Large intestine (tissue), 3 donors: ENCODE measurements around the gene LPCAT1. TPM values are rescaled to one million over a fixed set of nuclear protein-coding genes. Genes with fewer than 3 reads are reported as not detected.

Source experiments
- DNase-seq, 2 donors: peaks; one replicate each; pipeline versions ENCODE4 v3.0.0 to v3.0.0-alpha.2; 2013
- H3K27ac ChIP-seq: one replicate; pipeline ENCODE4 v1.5.1; 2013; ENCODE audit warnings: low read length
- H3K27me3 ChIP-seq: 2 replicates; pipeline ENCODE4 v1.6.1; 2013; ENCODE audit warnings: low read length; ENCODE audit not compliant: control insufficient read depth, insufficient read depth
- H3K36me3 ChIP-seq: 2 replicates; pipeline ENCODE4 v1.6.1; 2013; ENCODE audit warnings: low read length; ENCODE audit not compliant: control insufficient read depth, insufficient read depth
- H3K4me1 ChIP-seq: one replicate; pipeline ENCODE4 v1.6.1; 2013; ENCODE audit warnings: low read length; ENCODE audit not compliant: control insufficient read depth, insufficient read depth
- H3K4me3 ChIP-seq: one replicate; pipeline ENCODE4 v1.5.1; 2013; ENCODE audit warnings: low read length
- H3K9me3 ChIP-seq: one replicate; pipeline ENCODE4 v1.6.1; 2013; ENCODE audit warnings: mild to moderate bottlenecking, low read depth, low read length, moderate library complexity; ENCODE audit not compliant: control insufficient read depth
- WGBS: methylation state at CpG from one replicate; pipeline ENCODE4 v1.1.5; 2013; ENCODE audit warnings: low lambda C conversion rate; ENCODE audit not compliant: insufficient coverage; 5-methylcytosine and 5-hydroxymethylcytosine counted together
- polyA plus RNA-seq: library from polyadenylated mRNA; unstranded; fragments of 120-200 nt; gene quantifications from one replicate; pipeline ENCODE4 v1.2.1, GENCODE V29; 2013

LPCAT1 gene
- polyA plus RNA-seq, 1 donor = 14.8 TPM

DNA sequence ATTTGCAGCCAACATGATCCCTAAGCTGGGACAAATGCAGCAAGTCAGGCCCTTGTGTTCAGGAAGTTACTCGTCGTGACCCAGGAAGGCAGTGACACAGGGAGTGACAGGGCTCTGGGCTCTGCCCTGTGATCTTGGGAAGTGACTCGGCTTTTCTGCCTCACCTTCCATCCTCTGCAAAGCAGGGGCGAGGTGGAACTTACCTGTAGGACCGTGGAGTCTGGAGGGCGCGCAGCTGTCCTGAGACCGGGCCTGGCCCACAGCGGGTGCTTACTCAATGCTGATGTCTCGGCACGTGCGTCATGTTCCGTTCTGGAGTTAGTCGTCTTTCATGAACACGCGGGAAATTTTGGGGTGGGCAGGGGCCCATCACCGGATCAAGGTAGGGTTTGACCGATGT is 22.8 kb upstream of the LPCAT1 start:
- H3K27ac ChIP-seq = no peak overlapping the region
- DNase-seq = no peak

DNA sequence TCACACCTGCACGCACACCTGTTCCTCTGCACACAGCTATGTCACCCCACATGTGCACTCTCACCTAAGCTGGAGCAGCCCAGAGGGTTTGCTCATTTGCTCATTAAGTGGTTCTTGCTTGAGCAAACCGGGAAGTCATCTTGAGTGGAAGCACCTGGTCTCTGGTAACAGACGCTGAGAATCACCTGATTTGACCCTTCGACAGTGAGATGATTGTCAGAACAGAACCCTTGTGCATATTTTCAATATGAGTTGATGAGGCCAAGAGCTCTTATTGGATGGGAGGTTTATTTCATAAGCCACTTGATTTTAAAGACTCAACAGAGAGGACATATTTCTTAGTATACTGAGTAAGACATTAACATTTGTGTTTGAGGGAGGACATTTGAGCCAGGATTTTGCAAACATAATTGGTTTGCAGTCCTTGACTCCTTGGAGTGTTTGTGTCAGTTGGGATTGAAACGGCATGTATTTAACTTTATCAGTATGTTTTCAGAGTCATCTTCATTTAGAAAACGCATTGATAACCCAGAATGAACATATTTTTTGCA is 22.1 kb upstream of the LPCAT1 start:
- WGBS = 100% methylated on average over 1 of the region's 6 CpGs
- Histone ChIP-seq H3K4me1 (no peaks in the 10 kb centered on the region), H3K9me3 (no peaks in the 10 kb centered on the region), H3K27me3 (no peaks in the 10 kb centered on the region), H3K27ac (no peak overlapping the region), H3K36me3 (no peaks in the 10 kb centered on the region), H3K4me3 (no peak overlapping the region)
- DNase-seq = no peak

More for the DNA sequence above, 22.8 kb upstream of the LPCAT1 start:
- H3K36me3 ChIP-seq = no peaks in the 10 kb centered on the region
- no peaks in the 10 kb centered on the region for H3K4me1 ChIP-seq
- no peaks in the 10 kb centered on the region for H3K9me3 ChIP-seq
- no peak overlapping the region for H3K4me3 ChIP-seq
- no peaks in the 10 kb centered on the region for H3K27me3 ChIP-seq
- no CpG with 5 or more reads among the region's 18 CpGs for WGBS

DNA sequence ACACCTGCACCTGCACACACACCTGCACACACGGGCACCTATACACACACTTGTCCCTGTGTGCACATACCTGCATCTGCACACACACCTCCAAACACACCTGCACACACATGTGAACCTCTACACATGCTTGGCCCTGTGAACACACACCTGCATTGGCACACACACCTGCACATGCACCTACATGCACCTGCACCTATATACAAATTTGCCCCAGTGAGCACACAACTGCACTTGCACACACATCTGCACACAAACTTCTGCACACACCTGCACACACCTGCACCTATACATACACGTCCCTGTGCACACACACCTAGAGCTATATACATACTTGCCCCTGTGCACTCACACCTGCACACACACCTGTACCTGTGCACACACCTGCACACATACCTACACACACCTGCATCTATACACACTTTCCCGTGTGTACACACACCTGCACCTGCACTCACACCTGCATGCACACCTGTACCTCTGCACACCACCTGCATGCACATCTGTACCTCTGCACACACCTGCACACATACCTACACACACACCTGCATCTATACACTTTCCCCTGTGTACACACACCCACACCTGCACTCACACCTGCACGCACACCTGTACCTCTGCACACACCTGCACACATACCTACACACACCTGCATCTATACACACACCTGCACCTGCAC is 21.5 kb upstream of the LPCAT1 start:
- H3K36me3 ChIP-seq = no peaks in the 10 kb centered on the region
- H3K4me3 ChIP-seq = no peak overlapping the region
- 100% methylated on average over 1 of the region's 4 CpGs for WGBS
- DNase-seq = no peak
- no peaks in the 10 kb centered on the region for H3K27me3 ChIP-seq
- H3K4me1 ChIP-seq = no peaks in the 10 kb centered on the region
- no peaks in the 10 kb centered on the region for H3K9me3 ChIP-seq
- no peak overlapping the region for H3K27ac ChIP-seq

DNA sequence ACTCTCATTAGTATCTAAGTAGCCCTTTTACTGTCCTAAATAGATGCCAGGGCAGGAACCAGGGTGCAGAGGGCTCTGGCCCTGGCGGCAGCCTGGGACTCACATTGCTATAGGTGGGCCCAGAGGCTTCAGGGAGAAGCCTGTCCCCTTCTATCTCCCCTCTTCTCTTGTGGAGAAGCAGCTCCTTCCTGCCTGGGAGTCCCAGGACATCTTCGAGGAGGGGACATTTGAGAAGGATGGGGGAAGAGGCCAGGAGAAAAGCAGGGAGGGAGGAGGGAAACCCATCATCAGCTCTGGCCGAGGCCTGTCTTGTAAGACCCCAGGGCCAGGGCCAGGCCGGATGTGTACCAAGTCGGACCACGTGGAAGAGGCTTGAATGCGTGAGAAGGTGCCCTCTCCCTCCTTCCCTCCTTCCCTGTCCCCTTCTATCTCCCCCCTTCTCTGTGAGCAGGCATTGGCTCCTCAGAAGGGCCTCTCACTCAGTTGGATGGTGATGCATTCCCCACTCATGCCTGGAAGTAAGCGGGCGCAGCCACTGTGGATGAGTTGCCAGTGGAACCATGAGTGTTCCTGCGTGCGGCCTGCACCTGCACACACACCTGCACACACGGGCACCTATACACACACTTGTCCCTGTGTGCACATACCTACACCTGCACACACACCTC is 20.7 kb upstream of the LPCAT1 start:
- no peak for DNase-seq
- peaks cover 6% of the 10 kb centered on the region for H3K9me3 ChIP-seq
- H3K4me3 ChIP-seq = no peak overlapping the region
- H3K36me3 ChIP-seq = no peaks in the 10 kb centered on the region
- no peak overlapping the region for H3K27ac ChIP-seq
- no CpG with 5 or more reads among the region's 12 CpGs for WGBS
- H3K4me1 ChIP-seq = no peaks in the 10 kb centered on the region
- no peaks in the 10 kb centered on the region for H3K27me3 ChIP-seq

DNA sequence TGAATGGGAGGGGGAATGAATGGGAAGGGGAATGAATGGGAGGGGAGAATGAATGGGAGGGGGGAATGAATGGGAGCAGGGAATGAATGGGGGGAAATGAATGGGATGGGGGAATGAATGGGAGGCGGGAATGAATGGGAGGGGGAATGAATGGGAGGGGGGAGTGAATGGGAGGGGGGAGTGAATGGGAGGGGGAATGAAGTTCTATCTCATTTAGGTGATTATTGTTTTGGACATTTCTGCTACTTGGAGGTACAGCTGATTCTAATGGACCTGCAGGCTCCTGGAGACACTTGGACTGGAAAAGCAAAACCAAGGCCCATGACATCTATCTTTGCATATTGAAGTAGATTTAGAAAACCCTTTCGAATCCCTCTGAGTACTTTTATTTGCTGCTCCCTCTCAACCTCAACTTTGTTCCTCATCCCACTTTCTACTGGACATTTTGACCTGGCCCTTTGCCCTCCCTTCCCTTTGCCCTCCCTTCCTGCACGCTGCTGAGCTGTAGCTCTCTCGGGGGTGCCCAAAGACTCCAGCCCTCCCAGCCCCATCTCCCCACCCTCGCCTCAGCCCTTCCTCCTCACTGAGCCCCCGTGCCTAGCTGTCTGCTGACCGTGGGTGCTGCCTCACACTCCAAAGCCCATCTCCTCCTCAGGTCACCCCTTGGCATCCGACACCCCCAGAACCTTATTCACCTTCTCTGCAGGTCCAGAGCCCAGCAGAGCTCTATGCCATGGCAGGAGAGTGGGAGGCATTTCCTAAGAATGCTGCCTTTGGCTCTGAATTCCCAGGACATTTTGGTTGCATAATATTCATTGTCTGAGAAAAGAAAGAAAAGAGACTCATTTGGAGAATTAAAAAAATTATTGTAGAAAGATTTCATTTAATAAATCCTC is 19.9 kb upstream of the LPCAT1 start:
- no peak for DNase-seq
- Histone ChIP-seq H3K4me1 (no peaks in the 10 kb centered on the region), H3K36me3 (no peaks in the 10 kb centered on the region), H3K4me3 (no peak overlapping the region), H3K9me3 (peaks cover 6% of the 10 kb centered on the region), H3K27me3 (no peaks in the 10 kb centered on the region), H3K27ac (no peak overlapping the region)
- WGBS = 100% methylated on average over 1 of the region's 8 CpGs

DNA sequence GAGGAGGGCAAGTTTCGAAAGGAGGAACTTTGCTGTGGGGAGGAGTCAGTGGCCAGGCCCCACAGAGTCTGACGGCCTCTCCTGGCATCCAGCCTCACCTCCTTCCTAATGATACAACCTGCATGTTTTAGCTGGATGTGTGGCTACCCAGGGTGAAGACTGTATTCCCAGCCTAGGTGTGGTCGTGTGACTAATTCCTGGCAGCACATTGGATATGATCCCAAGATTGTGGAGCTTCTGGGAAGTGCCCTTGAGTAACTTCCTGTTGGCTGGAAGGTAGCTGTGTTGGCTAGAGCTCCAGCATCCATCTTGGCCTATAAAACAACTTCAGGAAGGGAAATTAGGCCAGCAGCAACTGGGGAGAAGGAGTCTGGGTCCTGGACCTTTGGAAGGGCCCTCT is 19.0 kb upstream of the LPCAT1 start:
- H3K36me3 ChIP-seq = no peaks in the 10 kb centered on the region
- no peaks in the 10 kb centered on the region for H3K4me1 ChIP-seq
- peaks cover 6% of the 10 kb centered on the region for H3K9me3 ChIP-seq
- no peaks in the 10 kb centered on the region for H3K27me3 ChIP-seq
- no peak overlapping the region for H3K27ac ChIP-seq
- no CpG with 5 or more reads among the region's 3 CpGs for WGBS
- DNase-seq = no peak
- no peak overlapping the region for H3K4me3 ChIP-seq

DNA sequence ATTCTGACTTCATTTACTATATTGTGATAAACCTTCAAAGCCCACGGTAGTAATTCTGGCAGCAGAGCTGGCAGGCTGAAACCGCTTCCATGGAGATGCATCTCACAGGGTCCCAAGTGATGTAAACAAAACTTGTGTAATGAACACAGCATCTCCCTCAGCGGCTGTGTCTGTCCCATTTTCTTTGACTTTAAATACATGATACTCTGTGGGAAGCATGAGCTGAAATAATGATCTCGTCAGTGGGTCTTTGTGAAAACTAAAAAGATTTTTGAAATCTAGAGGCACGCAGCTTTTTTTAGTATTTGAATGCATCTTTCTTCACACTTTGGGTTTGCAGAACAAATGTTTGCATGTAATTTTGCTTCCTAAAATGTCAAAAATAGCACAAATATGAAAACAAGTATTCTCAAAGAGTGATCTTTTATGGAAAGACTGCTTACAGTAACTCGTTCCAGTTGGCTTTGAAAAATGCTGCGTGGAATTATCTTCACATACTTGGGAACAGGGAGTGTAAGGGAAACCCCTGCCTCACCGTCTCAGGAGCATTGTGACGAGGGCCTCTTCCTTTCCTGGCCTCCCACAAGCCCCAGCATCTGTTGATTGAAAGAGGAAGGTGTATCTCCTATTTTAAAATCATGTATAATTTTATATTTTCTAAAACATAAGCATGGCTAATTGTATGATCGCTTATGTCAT is 18.1 kb upstream of the LPCAT1 start:
- WGBS = 60% methylated on average over 2 of the region's 10 CpGs
- Histone ChIP-seq H3K36me3 (no peaks in the 10 kb centered on the region), H3K27me3 (no peaks in the 10 kb centered on the region), H3K9me3 (peaks cover 6% of the 10 kb centered on the region), H3K27ac (no peak overlapping the region), H3K4me1 (no peaks in the 10 kb centered on the region), H3K4me3 (no peak overlapping the region)
- DNase-seq = no peak

DNA sequence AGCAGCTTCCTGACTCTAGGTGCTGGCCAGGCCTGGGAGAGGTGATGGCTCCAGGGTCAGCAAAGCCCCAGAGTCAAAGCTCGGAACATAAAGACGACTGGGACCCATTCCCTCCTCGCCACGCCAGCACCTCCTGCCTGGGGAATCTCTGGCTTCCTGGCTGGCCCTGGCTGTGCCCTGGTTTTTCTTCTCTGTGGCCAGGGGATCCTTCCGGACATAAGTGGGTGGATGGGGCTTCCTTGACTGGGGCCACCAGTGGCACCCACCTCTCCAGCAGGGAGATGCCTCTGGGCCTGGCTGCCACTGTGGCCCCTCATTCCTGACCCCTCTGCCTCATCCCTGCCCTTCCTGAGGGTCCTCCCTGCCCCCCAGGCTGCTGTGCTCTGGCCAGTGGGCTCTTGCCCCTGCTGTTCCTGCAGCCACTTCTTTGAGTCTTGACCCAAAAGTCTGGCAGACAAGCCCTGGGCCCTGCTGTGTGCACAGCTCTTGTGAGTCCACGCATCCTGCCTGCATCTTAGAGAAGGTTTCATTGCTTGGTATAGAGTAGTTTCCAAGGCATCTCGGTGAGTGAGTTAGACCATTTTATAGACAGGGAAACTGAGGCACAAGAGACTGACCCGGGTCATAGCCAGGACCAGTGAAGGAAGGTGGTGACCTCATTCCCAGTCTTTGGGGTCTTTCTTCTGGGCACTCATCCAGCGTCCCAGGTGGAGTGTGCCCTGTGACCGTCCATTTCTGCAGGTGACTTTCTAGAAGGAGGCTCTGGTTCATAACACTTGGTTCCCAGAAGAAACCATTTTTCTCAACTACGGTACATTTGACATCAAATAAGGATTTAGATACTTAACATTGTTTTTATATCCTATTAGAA is 17.3 kb upstream of the LPCAT1 start:
- WGBS = no CpG with 5 or more reads among the region's 11 CpGs

DNA sequence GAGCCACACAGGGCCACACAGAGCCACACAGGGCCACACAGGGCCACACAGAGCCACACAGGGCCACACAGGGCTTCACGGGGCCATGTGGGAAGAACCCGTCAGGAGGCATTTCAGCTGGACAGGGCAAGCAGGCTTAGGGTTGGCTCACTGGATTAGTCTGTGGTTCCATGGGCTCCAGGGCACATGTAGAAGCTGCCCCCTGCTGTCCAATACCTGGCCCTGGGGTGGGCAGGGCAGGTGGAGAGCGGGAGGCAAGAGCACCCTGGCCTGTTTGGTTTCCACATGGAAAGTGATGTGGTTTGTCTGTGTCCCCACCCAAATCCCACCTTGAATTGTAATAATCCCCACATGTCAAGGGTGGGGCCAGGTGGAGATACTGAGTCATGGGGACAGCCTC is 16.4 kb upstream of the LPCAT1 start:
- H3K4me3 ChIP-seq = no peak overlapping the region
- no CpG with 5 or more reads among the region's 3 CpGs for WGBS
- H3K4me1 ChIP-seq = no peaks in the 10 kb centered on the region
- H3K27me3 ChIP-seq = no peaks in the 10 kb centered on the region
- H3K36me3 ChIP-seq = no peaks in the 10 kb centered on the region
- DNase-seq = no peak
- H3K27ac ChIP-seq = no peak overlapping the region
- peaks cover 6% of the 10 kb centered on the region for H3K9me3 ChIP-seq

More for the DNA sequence above, 17.3 kb upstream of the LPCAT1 start:
- Histone ChIP-seq H3K36me3 (no peaks in the 10 kb centered on the region), H3K4me1 (no peaks in the 10 kb centered on the region), H3K4me3 (no peak overlapping the region), H3K27ac (no peak overlapping the region), H3K27me3 (no peaks in the 10 kb centered on the region), H3K9me3 (peaks cover 6% of the 10 kb centered on the region)
- DNase-seq = no peak
